KMS-11 (cell line): Measurements from ENCODE around the gene YY1.

Source experiments
- H2AFZ ChIP-seq: fragments of 200-600 bp; sonication (generic); 2 replicates; pipeline ENCODE4 v1.6.1; 2016; ENCODE audit warnings: antibody characterized with exemption, mixed run types, low read depth
- H3K27ac ChIP-seq: fragments of 200-600 bp; sonication (generic); 2 replicates; pipeline ENCODE4 v1.6.1; 2016; ENCODE audit warnings: mild to moderate bottlenecking, mixed run types
- H3K27me3 ChIP-seq: fragments of 200-600 bp; sonication (generic); 2 replicates; pipeline ENCODE4 v1.6.1; 2017; ENCODE audit warnings: mild to moderate bottlenecking, low read depth, mixed run types, moderate library complexity; ENCODE audit not compliant: insufficient read depth
- H3K36me3 ChIP-seq: fragments of 200-600 bp; sonication (generic); 2 replicates; pipeline ENCODE4 v1.6.1; 2017; ENCODE audit warnings: mild to moderate bottlenecking, mixed run types; ENCODE audit not compliant: insufficient read depth
- H3K4me1 ChIP-seq: fragments of 200-600 bp; sonication (generic); 2 replicates; pipeline ENCODE4 v1.6.1; 2016; ENCODE audit warnings: mild to moderate bottlenecking, low read depth, mixed run types; ENCODE audit not compliant: poor library complexity, severe bottlenecking
- H3K4me2 ChIP-seq: fragments of 200-600 bp; sonication (generic); 2 replicates; pipeline ENCODE4 v1.7.0; 2016; ENCODE audit warnings: mild to moderate bottlenecking, mixed run types
- H3K4me3 ChIP-seq: fragments of 200-600 bp; sonication (generic); IDR thresholded peaks from 2 replicates; pipeline ENCODE4 v1.6.1; 2017; ENCODE audit warnings: low read depth, low read length, mixed read lengths; ENCODE audit not compliant: insufficient read depth
- H3K79me2 ChIP-seq: fragments of 200-600 bp; sonication (generic); 2 replicates; pipeline ENCODE4 v1.6.1; 2016; ENCODE audit warnings: low read depth, mixed run types; ENCODE audit not compliant: insufficient read depth
- H3K9ac ChIP-seq: fragments of 200-600 bp; sonication (generic); 2 replicates; pipeline ENCODE4 v1.6.1; 2016; ENCODE audit warnings: mild to moderate bottlenecking, mixed run types
- H4K20me1 ChIP-seq: fragments of 200-600 bp; sonication (generic); 2 replicates; pipeline ENCODE4 v1.6.1; 2016; ENCODE audit warnings: mild to moderate bottlenecking, mixed run types; ENCODE audit not compliant: insufficient read depth
- TF ChIP-seq, protein P1 (sequence below): fragments of 200-600 bp; sonication (generic); conservative IDR thresholded peaks from 2 replicates; pipeline ENCODE4 v1.6.1; 2017; ENCODE audit warnings: low read depth, mild to moderate bottlenecking, antibody characterized with exemption, low read length, moderate library complexity, mixed read lengths

Gene YY1

DNA sequence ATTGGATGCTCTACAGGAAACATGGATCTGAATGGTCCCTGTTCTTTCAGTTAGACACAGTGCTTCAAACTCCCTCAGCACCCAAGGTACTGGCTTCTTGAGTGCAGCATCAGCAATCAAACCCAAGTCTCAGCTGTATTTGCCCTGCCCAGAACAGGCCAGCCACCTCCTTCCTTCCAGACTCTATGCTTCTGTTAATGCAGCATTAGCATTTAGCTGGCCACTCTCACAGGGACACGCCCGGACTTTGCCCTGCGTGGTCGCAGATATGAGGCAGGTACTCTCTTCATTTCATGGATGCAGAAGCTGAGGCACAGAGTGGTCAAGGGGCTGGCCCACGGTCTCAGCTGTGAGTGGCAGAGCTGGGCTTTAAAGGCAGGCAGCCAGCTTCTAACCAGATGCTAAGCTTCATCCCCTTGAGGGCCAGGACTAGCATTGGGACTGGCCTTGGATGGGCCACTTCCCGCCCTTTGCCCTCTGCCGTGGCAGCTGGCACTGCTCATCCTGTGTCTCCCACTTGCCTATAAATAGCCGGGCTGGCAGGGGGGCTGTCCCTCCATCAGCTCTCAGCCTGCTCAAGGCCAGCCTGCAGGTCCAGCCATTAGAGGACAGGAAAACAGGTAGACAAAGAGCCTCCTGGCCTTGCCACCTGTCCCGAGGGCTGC lies 82.7 kb downstream of the YY1 start:
- Histone ChIP-seq H3K9ac (no peak overlapping the region), H2AFZ (no peak overlapping the region), H4K20me1 (no peaks in the 10 kb centered on the region), H3K79me2 (no peaks in the 10 kb centered on the region), H3K4me3 (no peak overlapping the region), H3K27me3 (no peaks in the 10 kb centered on the region), H3K36me3 (no peaks in the 10 kb centered on the region), H3K27ac (no peak overlapping the region), H3K4me2 (no peak overlapping the region), H3K4me1 (no peaks in the 10 kb centered on the region)
- TF ChIP-seq, protein P1, sequence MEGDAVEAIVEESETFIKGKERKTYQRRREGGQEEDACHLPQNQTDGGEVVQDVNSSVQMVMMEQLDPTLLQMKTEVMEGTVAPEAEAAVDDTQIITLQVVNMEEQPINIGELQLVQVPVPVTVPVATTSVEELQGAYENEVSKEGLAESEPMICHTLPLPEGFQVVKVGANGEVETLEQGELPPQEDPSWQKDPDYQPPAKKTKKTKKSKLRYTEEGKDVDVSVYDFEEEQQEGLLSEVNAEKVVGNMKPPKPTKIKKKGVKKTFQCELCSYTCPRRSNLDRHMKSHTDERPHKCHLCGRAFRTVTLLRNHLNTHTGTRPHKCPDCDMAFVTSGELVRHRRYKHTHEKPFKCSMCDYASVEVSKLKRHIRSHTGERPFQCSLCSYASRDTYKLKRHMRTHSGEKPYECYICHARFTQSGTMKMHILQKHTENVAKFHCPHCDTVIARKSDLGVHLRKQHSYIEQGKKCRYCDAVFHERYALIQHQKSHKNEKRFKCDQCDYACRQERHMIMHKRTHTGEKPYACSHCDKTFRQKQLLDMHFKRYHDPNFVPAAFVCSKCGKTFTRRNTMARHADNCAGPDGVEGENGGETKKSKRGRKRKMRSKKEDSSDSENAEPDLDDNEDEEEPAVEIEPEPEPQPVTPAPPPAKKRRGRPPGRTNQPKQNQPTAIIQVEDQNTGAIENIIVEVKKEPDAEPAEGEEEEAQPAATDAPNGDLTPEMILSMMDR = no peak

DNA sequence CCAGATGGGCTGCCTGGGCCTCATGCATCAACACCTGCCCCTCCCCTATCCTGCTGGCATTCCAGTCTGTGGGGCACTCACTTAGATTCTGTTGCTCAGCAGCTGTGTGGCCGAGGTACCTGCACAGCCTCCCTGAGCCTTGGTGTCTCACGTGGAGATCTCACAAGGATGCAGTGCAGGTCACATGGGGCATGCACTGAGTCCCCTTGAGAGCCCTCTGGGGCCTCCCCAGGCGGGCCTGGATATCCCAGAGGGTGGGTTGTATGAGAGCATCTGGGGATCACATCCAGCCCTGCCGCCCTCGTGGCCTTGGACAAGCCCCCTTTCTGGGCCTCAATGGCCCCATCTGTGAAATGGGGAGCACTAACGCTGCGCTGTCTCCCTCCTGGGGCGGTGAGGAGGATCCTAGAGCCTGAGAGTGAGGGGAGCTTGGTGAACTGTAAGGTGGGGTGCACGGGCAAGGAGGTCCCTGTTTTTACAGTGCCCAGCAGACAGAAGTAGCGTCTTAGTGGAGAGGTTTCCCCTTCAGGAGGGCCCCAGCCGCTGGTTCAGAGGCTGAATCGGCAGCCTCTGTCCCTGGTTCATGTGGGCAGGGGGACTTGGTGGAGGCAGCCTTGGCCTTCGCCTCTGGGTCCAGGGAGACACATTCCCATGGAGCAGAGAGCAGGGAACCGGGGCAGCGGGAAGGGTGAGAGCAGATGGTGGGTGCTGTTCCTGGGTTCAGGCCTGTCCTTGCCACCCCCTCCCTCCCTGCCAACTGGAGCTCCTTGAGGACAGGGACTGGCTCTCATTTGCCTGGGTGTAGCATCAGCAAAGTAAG lies 83.4 kb downstream of the YY1 start:
- H3K4me3 ChIP-seq = no peak overlapping the region
- H2AFZ ChIP-seq = no peak overlapping the region
- no peak overlapping the region for H3K4me2 ChIP-seq
- no peaks in the 10 kb centered on the region for H4K20me1 ChIP-seq
- no peak overlapping the region for H3K9ac ChIP-seq
- H3K79me2 ChIP-seq = no peaks in the 10 kb centered on the region
- no peaks in the 10 kb centered on the region for H3K27me3 ChIP-seq
- H3K36me3 ChIP-seq = no peaks in the 10 kb centered on the region
- no peak overlapping the region for H3K27ac ChIP-seq
- TF ChIP-seq, protein P1 = no peak
- H3K4me1 ChIP-seq = no peaks in the 10 kb centered on the region

DNA sequence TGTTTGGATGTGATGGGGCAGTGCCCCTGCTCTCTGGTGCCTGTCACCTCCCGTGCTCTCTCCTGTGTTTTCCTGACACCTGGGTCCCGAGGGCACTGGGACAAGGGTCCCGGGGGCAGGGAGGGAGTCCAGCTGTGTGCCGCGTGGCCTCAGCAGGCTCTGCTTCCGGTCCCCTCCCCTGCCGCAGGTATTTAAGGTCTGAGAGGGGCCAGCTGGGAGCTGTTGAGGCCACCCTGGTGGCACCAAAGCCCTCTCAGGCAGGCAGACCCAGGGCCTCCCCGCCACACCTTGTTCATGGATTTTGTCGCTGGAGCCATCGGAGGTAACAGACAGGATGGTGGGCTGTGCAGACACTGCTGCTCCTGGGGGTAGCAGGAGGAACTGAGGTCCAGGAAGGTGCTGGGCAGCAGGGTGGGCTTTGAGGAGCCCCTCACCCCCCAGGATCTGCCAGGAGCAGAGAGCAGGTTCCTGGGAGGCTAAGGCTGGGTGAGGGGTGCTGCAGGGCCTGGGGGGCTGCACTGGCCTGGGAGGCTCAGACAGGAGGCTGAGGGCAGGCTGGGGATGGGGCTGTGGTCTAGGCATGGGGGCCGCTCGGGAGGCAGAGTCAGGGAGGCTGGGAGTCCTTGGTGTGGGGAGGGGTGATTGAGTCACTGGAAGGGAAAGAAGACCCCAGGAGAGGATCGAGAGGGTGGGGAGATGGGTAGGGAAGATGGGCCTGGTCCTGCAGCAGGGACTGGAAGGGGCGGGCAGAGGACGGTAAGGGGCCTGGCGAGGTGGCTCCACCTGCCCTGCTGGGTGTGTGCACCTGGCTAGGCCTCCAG lies 84.4 kb downstream of the YY1 start, which contains the start of gene SLC25A47:
TSS of gene SLC25A47 (plus strand) at position 219 of the 821 bp plus-strand sequence. CDS start at position 295, 76 bp downstream.
- Histone ChIP-seq H4K20me1 (no peaks in the 10 kb centered on the region), H3K4me3 (no peak within 1 kb of the TSS), H3K27me3 (no peaks in the 10 kb centered on the region), H3K79me2 (no peaks in the 10 kb centered on the region), H3K9ac (no peak within 1 kb of the TSS), H3K4me1 (no peaks in the 10 kb centered on the region), H3K36me3 (no peaks in the 10 kb centered on the region), H3K4me2 (no peak within 1 kb of the TSS), H3K27ac (no peak within 1 kb of the TSS), H2AFZ (no peak within 1 kb of the TSS)
- TF ChIP-seq, protein P1 = no peak

DNA sequence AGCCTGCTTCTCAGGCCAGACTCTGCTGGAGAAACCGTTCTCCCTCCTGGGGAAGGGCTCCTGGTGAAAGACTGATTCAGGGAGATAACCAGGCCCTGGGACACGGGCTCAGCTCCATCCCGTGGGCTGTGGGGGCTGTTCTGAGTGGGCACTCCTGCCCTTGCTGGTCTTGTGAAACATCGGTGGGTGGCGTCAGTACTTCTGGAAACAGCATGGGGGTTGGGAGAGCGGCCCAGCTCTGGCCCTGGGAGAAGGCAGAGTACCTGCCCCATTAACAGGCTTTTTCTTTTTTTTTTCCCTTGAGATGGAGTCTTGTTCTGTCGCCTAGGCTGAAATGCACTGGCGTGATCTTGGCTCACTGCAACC lies 85.0 kb downstream of the YY1 start:
- TF ChIP-seq, protein P1 = no peak
- H3K4me2 ChIP-seq = no peak overlapping the region
- H4K20me1 ChIP-seq = no peaks in the 10 kb centered on the region
- H3K4me1 ChIP-seq = no peaks in the 10 kb centered on the region
- no peak overlapping the region for H3K4me3 ChIP-seq
- H3K9ac ChIP-seq = no peak overlapping the region
- H3K27ac ChIP-seq = no peak overlapping the region
- no peak overlapping the region for H2AFZ ChIP-seq
- no peaks in the 10 kb centered on the region for H3K79me2 ChIP-seq
- no peaks in the 10 kb centered on the region for H3K27me3 ChIP-seq
- H3K36me3 ChIP-seq = no peaks in the 10 kb centered on the region
